HT-29 (cell line): ENCODE results near the gene GRIPAP1. TPM values are rescaled to one million over a fixed set of nuclear protein-coding genes. Genes with fewer than 3 reads are reported as not detected.
A peak's percentile ranks its signal among the peaks of the same experiment; 100 is the strongest.

Source experiments
- DNase-seq: peaks from one replicate; pipeline ENCODE4 v3.0.0-alpha.2; 2015; ENCODE audit warnings: low spot score
- total RNA-seq: library from RNA; depleted of rRNA; stranded (reverse); fragments of >200 nt; shearing (Covaris generic); gene quantifications from 2 replicates; pipeline ENCODE4 v1.2.3, GENCODE V29; 2014; rRNA removed

The GRIPAP1 gene
- total RNA-seq = 24.6 and 26.4 TPM in 2 replicates

GRCh38 chrX:49002091-49002935, at the start of gene GRIPAP1:
TSS of gene GRIPAP1 (minus strand) at chrX:49002264. CDS start at chrX:49002229, 35 bp downstream.
- peak; percentile 91 for DNase-seq

- no peak for DNase-seq
Measured at GRCh38 chrX:49043987-49044281, 41.9 kb upstream of the GRIPAP1 start.

- DNase-seq = peak; percentile 98
Measured at GRCh38 chrX:49043220-49043986, 41.3 kb upstream of the GRIPAP1 start, which contains the start of gene TFE3. TSS of gene TFE3 (minus strand) at chrX:49043357. CDS start at chrX:49043226, 131 bp downstream.

- peak; percentile 39 for DNase-seq
Measured at GRCh38 chrX:49042581-49043219, 40.6 kb upstream of the GRIPAP1 start.

GRCh38 chrX:49041744-49042580, 39.9 kb upstream of the GRIPAP1 start:
- DNase-seq = no peak

- DNase-seq = no peak
Measured at GRCh38 chrX:49040376-49040955, 38.4 kb upstream of the GRIPAP1 start.

- DNase-seq = peak; percentile 74
Measured at GRCh38 chrX:49039598-49040375, 37.7 kb upstream of the GRIPAP1 start.

- DNase-seq = no peak
Measured at GRCh38 chrX:49037883-49038475, 35.9 kb upstream of the GRIPAP1 start.

GRCh38 chrX:49030283-49030682, 28.2 kb upstream of the GRIPAP1 start:
- no peak for DNase-seq

GRCh38 chrX:49029876-49030275, 27.8 kb upstream of the GRIPAP1 start:
- DNase-seq = peak; percentile 70

- DNase-seq = no peak
Measured at GRCh38 chrX:49019599-49020249, 17.7 kb upstream of the GRIPAP1 start.

GRCh38 chrX:49019050-49019449, 17.0 kb upstream of the GRIPAP1 start:
- no peak for DNase-seq

- no peak for DNase-seq
Measured at GRCh38 chrX:49003696-49004095, 1.6 kb upstream of the GRIPAP1 start.

GRCh38 chrX:49001521-49002090, 458 bp downstream of the GRIPAP1 start:
- peak; percentile 28 for DNase-seq

GRCh38 chrX:49000636-49001035, 1.4 kb downstream of the GRIPAP1 start:
- DNase-seq = no peak

- DNase-seq = no peak
Measured at GRCh38 chrX:48999030-48999429, 3.0 kb downstream of the GRIPAP1 start.

- DNase-seq = no peak
Measured at GRCh38 chrX:48998391-48998790, 3.7 kb downstream of the GRIPAP1 start.

- no peak for DNase-seq
Measured at GRCh38 chrX:48997865-48998264, 4.2 kb downstream of the GRIPAP1 start.

- no peak for DNase-seq
Measured at GRCh38 chrX:48997455-48997854, 4.6 kb downstream of the GRIPAP1 start.
